ENCODE results near the gene GPD2.

DNA sequence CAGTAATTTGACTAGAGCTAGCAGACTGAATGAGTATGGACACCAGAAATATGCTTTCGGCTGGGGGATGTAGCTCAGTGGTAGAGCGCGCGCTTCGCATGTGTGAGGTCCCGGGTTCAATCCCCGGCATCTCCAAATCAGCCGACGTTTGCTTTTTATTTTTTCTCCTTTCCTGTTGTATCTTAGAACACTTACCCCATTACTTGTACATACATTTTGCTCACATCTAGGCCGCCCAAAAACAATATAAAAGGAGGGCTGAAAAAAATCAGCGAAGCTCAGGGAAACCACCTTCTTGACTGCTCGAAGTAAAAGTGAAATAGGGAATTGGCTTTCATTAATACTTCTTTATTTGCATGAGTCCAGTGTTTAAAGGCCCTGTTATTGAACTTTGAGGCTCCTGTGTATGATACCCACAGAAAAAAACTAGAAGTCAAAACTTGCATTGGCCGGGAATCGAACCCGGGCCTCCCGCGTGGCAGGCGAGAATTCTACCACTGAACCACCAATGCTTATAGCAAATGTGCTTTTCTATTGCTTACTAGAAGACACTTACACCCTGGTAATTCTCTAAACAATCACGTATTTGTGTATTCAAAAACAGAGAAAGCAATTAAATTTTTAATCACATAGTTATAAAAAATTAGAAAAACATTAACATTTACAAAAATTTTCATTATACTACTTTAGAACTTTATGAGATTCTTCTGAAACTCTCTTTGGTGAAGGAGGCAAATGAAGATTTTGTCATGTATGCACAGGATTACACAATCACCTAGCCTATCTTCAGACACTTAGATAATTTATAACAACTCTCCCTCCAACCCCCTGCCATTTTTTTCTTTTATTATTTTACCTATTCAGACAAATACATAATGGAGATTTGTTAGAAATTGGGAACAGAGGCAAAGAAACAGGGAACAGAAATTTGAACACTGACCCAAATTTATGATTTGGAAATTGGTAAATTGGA is 35.2 kb upstream of the GPD2 start:
- TF ChIP-seq POLR2A (IDR thresholded peaks at IDR 0.05; ENCODE audit: insufficient read depth in 1 of 2, low read depth in 2 of 2, low read length in 2 of 2) (no peak), REST (IDR thresholded peaks at IDR 0.05; ENCODE audit: borderline replicate concordance in 1 of 2, low read depth in 1 of 2, low read length in 2 of 2) (0 out of 4 replicates have a peak, but pooled peaks of 1 of the 2 experiments have one; percentile 19), SP1 (IDR thresholded peaks at IDR 0.05) (no peak), SP1 (CRISPR knock-in tag; IDR thresholded peaks at IDR 0.05) (0 out of 2 replicates have a peak, but pooled peaks have one; percentile 14), ZZZ3 (CRISPR knock-in tag; IDR thresholded peaks at IDR 0.05; ENCODE audit: borderline replicate concordance) (no peak), KDM1A (CRISPR knock-in tag; IDR thresholded peaks at IDR 0.05) (no peak), KAT2B (IDR thresholded peaks at IDR 0.05; ENCODE audit: borderline replicate concordance, low read depth, low read length) (no peak), KAT7 (CRISPR knock-in tag; IDR thresholded peaks at IDR 0.05; ENCODE audit: borderline replicate concordance) (no peak), POLR2AphosphoS5 (IDR thresholded peaks at IDR 0.05; ENCODE audit: low read depth, low read length) (no peak), SMAD1 (CRISPR knock-in tag; IDR thresholded peaks at IDR 0.05; ENCODE audit: borderline replicate concordance, low read depth) (no peak), ZNF546 (CRISPR knock-in tag; conservative IDR thresholded peaks at IDR 0.05) (no peak; the same call in 1 of the 2 replicates), NR3C1 (CRISPR knock-in tag; IDR thresholded peaks at IDR 0.05) (no peak), TARDBP (CRISPR knock-in tag; IDR thresholded peaks at IDR 0.05) (peak; percentile 29; the same call in 1 of the 2 replicates), U2AF1 (optimal IDR thresholded peaks at IDR 0.05; ENCODE audit: low read depth, low read length) (no peak)
- TF ChIP-seq, protein P1, sequence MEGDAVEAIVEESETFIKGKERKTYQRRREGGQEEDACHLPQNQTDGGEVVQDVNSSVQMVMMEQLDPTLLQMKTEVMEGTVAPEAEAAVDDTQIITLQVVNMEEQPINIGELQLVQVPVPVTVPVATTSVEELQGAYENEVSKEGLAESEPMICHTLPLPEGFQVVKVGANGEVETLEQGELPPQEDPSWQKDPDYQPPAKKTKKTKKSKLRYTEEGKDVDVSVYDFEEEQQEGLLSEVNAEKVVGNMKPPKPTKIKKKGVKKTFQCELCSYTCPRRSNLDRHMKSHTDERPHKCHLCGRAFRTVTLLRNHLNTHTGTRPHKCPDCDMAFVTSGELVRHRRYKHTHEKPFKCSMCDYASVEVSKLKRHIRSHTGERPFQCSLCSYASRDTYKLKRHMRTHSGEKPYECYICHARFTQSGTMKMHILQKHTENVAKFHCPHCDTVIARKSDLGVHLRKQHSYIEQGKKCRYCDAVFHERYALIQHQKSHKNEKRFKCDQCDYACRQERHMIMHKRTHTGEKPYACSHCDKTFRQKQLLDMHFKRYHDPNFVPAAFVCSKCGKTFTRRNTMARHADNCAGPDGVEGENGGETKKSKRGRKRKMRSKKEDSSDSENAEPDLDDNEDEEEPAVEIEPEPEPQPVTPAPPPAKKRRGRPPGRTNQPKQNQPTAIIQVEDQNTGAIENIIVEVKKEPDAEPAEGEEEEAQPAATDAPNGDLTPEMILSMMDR (CRISPR knock-in tag; IDR thresholded peaks at IDR 0.05): no peak
